K562 (cell line): ENCODE results near the gene CYP21A2. TPM values are rescaled to one million over a fixed set of nuclear protein-coding genes. Genes with fewer than 3 reads are reported as not detected.

Source experiments
- ATF1 ChIP-seq, 2 experiments: fragments of 450-650 bp in 1 of 2; IDR thresholded peaks; 2 replicates each; pipeline ENCODE4 v1.6.1; 2016; ENCODE audit warnings: missing compliant biosample characterization in 1 of 2, missing genetic modification characterization in 1 of 2
- ATF7 ChIP-seq: fragments of 450-650 bp; IDR thresholded peaks from 2 replicates; pipeline ENCODE4 v1.7.1; 2014; ENCODE audit warnings: mild to moderate bottlenecking, moderate library complexity
- CHD1 ChIP-seq: fragments of 200-600 bp; sonication (generic); IDR thresholded peaks from one replicate; pipeline ENCODE4 v1.6.1; 2012; ENCODE audit warnings: mild to moderate bottlenecking, moderate library complexity, low read length, inconsistent platforms
- ETV5 ChIP-seq: sonication (generic); formaldehyde crosslinking; IDR thresholded peaks from 2 replicates; pipeline ENCODE4 v1.4.0; 2020; ENCODE audit warnings: low read depth, mild to moderate bottlenecking, missing genetic modification reagents
- GTF2A2 ChIP-seq: IDR thresholded peaks from 2 replicates; pipeline ENCODE4 v1.6.1; 2016; ENCODE audit warnings: mild to moderate bottlenecking, missing genetic modification characterization, missing compliant biosample characterization
- KLF13 ChIP-seq: fragments of 450-650 bp; IDR thresholded peaks from 2 replicates; pipeline ENCODE4 v1.6.1; 2016; ENCODE audit warnings: missing genetic modification characterization, low read depth, mild to moderate bottlenecking, missing compliant biosample characterization, moderate library complexity, borderline replicate concordance
- MTA3 ChIP-seq: fragments of 450-650 bp; formaldehyde crosslinking; IDR thresholded peaks from 2 replicates; pipeline ENCODE4 v1.6.1; 2017; ENCODE audit warnings: mild to moderate bottlenecking, borderline replicate concordance
- MXI1 ChIP-seq: IDR thresholded peaks from 2 replicates; pipeline ENCODE4 v1.6.1; 2011; ENCODE audit warnings: low read depth, mild to moderate bottlenecking, improper control_type of control experiment, low read length
- NFIC ChIP-seq: fragments of 450-650 bp; IDR thresholded peaks from 2 replicates; pipeline ENCODE4 v1.6.1; 2017; ENCODE audit warnings: mild to moderate bottlenecking, inconsistent platforms
- OTX1 ChIP-seq: fragments of 450-650 bp; formaldehyde crosslinking; IDR thresholded peaks from 2 replicates; pipeline ENCODE4 v1.4.0; 2022; ENCODE audit warnings: mild to moderate bottlenecking
- PCBP2 ChIP-seq: fragments of 200-400 bp; formaldehyde crosslinking; IDR thresholded peaks from 2 replicates; pipeline ENCODE4 v1.6.1; 2018; ENCODE audit warnings: low read length, low read depth, mild to moderate bottlenecking, moderate library complexity; ENCODE audit not compliant: poor library complexity, severe bottlenecking
- RBM14 ChIP-seq: fragments of 200-400 bp; formaldehyde crosslinking; IDR thresholded peaks from 2 replicates; pipeline ENCODE4 v1.6.1; 2018; ENCODE audit warnings: low read depth, mild to moderate bottlenecking, low read length, moderate library complexity, borderline replicate concordance; ENCODE audit not compliant: insufficient read depth
- SMARCA4 ChIP-seq: fragments of 450-650 bp; IDR thresholded peaks from 2 replicates; pipeline ENCODE4 v1.6.1; 2016
- TEAD1 ChIP-seq, 2 experiments: fragments of 450-650 bp in 1 of 2; sonication (generic) in 1 of 2; formaldehyde crosslinking; IDR thresholded peaks; 2 replicates each; pipeline versions ENCODE4 v1.4.0 to v1.8.0; 2020 to 2022; ENCODE audit warnings: mild to moderate bottlenecking in 2 of 2, missing genetic modification reagents in 1 of 2
- XRCC5 ChIP-seq: fragments of 200-400 bp; formaldehyde crosslinking; IDR thresholded peaks from 2 replicates; pipeline ENCODE4 v1.6.1; 2017; ENCODE audit warnings: low read depth, mild to moderate bottlenecking, low read length
- ZNF174 ChIP-seq: fragments of 250-450 bp; sonication (Bioruptor Pico); IDR thresholded peaks from 2 replicates; pipeline ENCODE4 v1.4.0; 2020; ENCODE audit warnings: mild to moderate bottlenecking
- ZNF583 ChIP-seq: fragments of 250-450 bp; sonication (Bioruptor Pico); IDR thresholded peaks from 2 replicates; pipeline ENCODE4 v1.4.0; 2020
- polyA plus RNA-seq, 8 experiments: library from polyadenylated mRNA; depleted of rRNA in 4 of 8; stranded (reverse) in 5 of 8; unstranded in 3 of 8; fragments of >200 nt; fragmentation: Nextera tagmentation in 2 of 8; fragmentation: Illumina TruSeq in 1 of 8; extraction: Ambion mirVana in 2 of 8; extraction: Trizol in 1 of 8; gene quantifications; 2 replicates each; pipeline versions ENCODE4 v1.2.1 to v1.2.3, GENCODE V29; 2011 to 2014; ENCODE audit warnings: inconsistent platforms in 1 of 8, missing spikeins in 1 of 8
- total RNA-seq, 7 experiments: library from RNA; depleted of rRNA in 6 of 7; stranded (reverse); fragments of >200 nt in 6 of 7; fragmentation: Illumina TruSeq in 2 of 7; extraction: Trizol in 2 of 7; gene quantifications; 2 replicates each; pipeline versions ENCODE4 v1.2.1 to v1.2.3, GENCODE V29; 2011 to 2021; ENCODE audit warnings: low replicate concordance in 1 of 7
- TF ChIP-seq, protein P1 (sequence below), 2 experiments: IDR thresholded peaks in 1 of 2; conservative IDR thresholded peaks in 1 of 2; 2 replicates each; pipeline ENCODE4 v1.6.1; 2016; ENCODE audit warnings: low read depth in 2 of 2, mild to moderate bottlenecking in 1 of 2, missing compliant biosample characterization in 1 of 2, missing genetic modification characterization in 1 of 2, moderate library complexity in 1 of 2
- TF ChIP-seq, protein P2 (sequence below): sonication (generic); formaldehyde crosslinking; IDR thresholded peaks from 2 replicates; pipeline ENCODE4 v1.8.1; 2023; ENCODE audit warnings: mild to moderate bottlenecking, missing genetic modification reagents
- TF ChIP-seq, protein P3 (sequence below): IDR thresholded peaks from 2 replicates; pipeline ENCODE4 v1.6.1; 2011; ENCODE audit not compliant: insufficient read length; ENCODE audit errors: extremely low read depth
- TF ChIP-seq, protein P4 (sequence below): fragments of 450-650 bp; IDR thresholded peaks from 2 replicates; pipeline ENCODE4 v1.6.1; 2016; ENCODE audit warnings: mild to moderate bottlenecking

Gene CYP21A2
- total and polyA plus RNA-seq, 9 of the 15 experiments (the other 6 are each of a cell fraction or from before 2014, with no cell fraction given), result 0.03 to 1.4 (median 0.19) TPM

DNA sequence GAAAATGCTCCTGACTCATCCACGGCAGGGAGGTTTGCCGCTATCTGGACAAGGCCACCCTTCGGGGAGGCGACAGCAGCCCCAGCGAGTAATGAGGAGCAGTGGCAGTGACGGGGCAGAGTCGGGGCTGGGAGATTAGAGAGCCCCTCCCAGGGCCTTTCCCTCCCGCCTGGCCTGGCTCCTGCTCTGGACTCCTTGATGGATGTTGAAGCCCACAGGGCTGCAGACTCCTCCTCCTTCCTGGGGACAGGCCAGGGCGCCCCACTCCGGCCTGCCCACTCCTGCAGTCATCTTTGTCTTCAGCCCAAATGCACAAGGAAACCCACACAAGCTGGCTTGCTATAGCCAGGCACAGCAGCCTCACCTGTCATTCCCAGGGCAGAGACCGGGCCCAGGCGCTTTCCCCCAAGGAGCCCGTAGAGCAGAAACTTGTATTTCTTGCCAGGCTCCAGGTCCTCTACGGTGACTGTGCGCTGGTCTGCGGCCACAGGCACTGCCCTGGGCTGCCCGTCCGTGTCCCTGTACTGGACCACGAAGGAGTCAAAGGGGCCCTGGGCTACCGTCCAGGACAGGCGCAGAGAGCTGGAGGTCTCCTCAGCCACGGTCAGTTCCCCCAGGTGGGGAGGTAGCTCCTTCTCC, 7.7 kb downstream of the CYP21A2 start (continued):
- TF ChIP-seq OTX1 (no peak), NFIC (no peak), PCBP2 (no peak), XRCC5 (no peak), GTF2A2 (0 out of 2 replicates have a peak, but pooled peaks have one; percentile 35), SMARCA4 (peak; percentile 51; the same call in 1 of the 2 replicates), ETV5 (CRISPR knock-in tag) (peak; percentile 29; the same call in 1 of the 2 replicates), KLF13 (tag) (peak; percentile 34; the same call in 1 of the 2 replicates), RBM14 (no peak), MXI1 (no peak), TEAD1 (CRISPR knock-in tag; IDR thresholded peaks at IDR 0.05) (no peak), ZNF583 (CRISPR knock-in tag) (0 out of 2 replicates have a peak, but pooled peaks have one; percentile 65), ATF7 (peak; percentile 61; the same call in 1 of the 2 replicates), ZNF174 (CRISPR knock-in tag) (no peak), MTA3 (peak; percentile 59; the same call in 1 of the 2 replicates), ATF1 (CRISPR knock-in tag; IDR thresholded peaks at IDR 0.05) (no peak), ATF1 (tag; IDR thresholded peaks at IDR 0.05) (peak; percentile 72), CHD1 (no peak)
- TF ChIP-seq, protein P1, sequence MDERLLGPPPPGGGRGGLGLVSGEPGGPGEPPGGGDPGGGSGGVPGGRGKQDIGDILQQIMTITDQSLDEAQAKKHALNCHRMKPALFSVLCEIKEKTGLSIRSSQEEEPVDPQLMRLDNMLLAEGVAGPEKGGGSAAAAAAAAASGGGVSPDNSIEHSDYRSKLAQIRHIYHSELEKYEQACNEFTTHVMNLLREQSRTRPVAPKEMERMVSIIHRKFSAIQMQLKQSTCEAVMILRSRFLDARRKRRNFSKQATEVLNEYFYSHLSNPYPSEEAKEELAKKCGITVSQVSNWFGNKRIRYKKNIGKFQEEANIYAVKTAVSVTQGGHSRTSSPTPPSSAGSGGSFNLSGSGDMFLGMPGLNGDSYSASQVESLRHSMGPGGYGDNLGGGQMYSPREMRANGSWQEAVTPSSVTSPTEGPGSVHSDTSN (CRISPR knock-in tag; IDR thresholded peaks at IDR 0.05; ENCODE audit: low read depth), result no peak
- TF ChIP-seq, protein P1 (tag; conservative IDR thresholded peaks at IDR 0.05; ENCODE audit: low read depth), result peak; percentile 62; the same call in 1 of the 2 replicates
- TF ChIP-seq, protein P2, sequence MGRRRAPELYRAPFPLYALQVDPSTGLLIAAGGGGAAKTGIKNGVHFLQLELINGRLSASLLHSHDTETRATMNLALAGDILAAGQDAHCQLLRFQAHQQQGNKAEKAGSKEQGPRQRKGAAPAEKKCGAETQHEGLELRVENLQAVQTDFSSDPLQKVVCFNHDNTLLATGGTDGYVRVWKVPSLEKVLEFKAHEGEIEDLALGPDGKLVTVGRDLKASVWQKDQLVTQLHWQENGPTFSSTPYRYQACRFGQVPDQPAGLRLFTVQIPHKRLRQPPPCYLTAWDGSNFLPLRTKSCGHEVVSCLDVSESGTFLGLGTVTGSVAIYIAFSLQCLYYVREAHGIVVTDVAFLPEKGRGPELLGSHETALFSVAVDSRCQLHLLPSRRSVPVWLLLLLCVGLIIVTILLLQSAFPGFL (CRISPR knock-in tag), result no peak
- TF ChIP-seq, protein P3, sequence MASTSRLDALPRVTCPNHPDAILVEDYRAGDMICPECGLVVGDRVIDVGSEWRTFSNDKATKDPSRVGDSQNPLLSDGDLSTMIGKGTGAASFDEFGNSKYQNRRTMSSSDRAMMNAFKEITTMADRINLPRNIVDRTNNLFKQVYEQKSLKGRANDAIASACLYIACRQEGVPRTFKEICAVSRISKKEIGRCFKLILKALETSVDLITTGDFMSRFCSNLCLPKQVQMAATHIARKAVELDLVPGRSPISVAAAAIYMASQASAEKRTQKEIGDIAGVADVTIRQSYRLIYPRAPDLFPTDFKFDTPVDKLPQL, result no peak
- TF ChIP-seq, protein P4, sequence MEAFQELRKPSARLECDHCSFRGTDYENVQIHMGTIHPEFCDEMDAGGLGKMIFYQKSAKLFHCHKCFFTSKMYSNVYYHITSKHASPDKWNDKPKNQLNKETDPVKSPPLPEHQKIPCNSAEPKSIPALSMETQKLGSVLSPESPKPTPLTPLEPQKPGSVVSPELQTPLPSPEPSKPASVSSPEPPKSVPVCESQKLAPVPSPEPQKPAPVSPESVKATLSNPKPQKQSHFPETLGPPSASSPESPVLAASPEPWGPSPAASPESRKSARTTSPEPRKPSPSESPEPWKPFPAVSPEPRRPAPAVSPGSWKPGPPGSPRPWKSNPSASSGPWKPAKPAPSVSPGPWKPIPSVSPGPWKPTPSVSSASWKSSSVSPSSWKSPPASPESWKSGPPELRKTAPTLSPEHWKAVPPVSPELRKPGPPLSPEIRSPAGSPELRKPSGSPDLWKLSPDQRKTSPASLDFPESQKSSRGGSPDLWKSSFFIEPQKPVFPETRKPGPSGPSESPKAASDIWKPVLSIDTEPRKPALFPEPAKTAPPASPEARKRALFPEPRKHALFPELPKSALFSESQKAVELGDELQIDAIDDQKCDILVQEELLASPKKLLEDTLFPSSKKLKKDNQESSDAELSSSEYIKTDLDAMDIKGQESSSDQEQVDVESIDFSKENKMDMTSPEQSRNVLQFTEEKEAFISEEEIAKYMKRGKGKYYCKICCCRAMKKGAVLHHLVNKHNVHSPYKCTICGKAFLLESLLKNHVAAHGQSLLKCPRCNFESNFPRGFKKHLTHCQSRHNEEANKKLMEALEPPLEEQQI, result no peak
